GM12874 (cell line): ENCODE measurements around the gene FUBP3.

Experiments used
- TF ChIP-seq, protein P1 (sequence below): IDR thresholded peaks from 2 replicates; pipeline ENCODE4 v1.5.1; 2011; ENCODE audit warnings: low read depth, mild to moderate bottlenecking, control low read depth, low read length, moderate library complexity; ENCODE audit not compliant: insufficient read depth

FUBP3 gene

DNA sequence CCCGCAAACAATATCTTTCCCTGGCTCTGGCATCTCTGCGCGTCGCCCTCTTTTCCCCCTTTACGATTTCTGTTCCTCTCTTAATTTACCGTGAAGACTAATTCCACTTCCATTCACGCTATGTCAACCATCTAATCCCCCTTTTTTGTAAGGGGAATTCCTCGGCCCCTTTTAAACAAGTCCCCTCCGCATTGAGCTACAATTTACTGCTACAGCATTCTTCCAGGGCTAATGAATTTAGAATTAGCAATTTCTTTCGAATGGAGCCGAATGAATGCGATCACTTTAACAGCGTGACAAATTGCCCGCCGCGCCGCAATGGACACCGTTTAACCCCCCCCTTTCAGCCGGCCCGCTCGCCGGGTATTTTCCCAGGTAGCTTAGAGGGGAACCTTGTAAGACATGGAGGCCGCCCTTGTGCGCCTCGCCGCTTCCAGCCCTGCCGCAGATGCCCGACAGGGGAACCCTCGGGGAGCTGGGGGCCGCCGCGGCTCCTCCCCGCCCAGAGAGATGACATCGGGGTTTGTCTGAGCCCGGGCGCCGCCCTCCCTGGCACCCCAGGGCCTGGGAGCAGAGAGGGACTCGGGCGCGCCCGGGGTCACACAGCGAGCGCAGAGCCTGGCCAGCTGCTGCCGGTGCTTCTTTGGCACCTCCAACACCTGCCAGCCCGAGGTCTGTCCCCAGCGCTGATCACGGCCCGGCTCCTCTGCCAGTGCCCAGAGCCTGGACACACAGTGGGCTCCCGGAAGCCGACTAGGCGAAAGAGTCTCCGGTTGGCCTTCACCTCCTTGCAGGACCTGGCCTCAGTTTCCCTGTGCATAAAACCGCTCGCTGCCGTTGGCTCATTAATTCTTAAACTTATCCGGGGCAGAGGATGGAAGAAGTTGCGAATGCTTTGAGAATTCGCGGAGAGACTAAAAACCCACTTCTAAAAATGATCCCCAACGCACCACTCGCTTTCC is 86.3 kb downstream of the FUBP3 start:
- TF ChIP-seq, protein P1, sequence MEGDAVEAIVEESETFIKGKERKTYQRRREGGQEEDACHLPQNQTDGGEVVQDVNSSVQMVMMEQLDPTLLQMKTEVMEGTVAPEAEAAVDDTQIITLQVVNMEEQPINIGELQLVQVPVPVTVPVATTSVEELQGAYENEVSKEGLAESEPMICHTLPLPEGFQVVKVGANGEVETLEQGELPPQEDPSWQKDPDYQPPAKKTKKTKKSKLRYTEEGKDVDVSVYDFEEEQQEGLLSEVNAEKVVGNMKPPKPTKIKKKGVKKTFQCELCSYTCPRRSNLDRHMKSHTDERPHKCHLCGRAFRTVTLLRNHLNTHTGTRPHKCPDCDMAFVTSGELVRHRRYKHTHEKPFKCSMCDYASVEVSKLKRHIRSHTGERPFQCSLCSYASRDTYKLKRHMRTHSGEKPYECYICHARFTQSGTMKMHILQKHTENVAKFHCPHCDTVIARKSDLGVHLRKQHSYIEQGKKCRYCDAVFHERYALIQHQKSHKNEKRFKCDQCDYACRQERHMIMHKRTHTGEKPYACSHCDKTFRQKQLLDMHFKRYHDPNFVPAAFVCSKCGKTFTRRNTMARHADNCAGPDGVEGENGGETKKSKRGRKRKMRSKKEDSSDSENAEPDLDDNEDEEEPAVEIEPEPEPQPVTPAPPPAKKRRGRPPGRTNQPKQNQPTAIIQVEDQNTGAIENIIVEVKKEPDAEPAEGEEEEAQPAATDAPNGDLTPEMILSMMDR = no peak

DNA sequence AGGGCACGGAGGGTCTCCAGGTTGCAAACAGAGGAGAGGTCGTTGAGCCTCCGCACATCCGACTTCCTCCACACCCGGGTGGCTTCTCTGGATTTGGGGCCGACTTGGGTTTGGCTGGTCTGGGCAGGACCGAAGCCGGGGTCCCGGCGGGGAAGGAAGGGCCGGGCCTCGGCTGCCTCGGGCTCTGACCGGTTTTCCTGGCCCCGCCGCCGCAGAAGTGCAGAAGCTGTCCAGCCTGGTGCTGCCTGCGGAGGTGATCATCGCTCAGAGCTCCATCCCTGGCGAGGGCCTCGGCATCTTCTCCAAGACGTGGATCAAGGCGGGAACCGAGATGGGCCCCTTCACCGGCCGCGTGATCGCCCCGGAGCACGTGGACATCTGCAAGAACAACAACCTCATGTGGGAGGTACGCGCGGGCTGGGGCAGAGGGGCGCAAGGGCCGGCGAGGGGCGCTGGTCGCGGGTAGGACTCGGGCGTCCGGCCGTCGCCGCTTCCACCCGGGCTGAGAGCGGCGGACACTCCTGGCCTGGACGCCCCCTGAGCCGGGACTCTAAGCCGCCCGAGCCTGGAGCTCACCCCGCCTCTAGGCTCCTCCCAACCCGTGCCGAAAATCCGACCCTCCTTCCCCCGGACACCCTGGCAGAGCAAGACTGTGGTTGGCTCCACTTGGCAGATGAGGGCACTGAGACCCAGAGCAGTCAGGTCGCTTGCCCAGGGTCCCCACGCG is 87.2 kb downstream of the FUBP3 start:
- TF ChIP-seq, protein P1 = no peak

DNA sequence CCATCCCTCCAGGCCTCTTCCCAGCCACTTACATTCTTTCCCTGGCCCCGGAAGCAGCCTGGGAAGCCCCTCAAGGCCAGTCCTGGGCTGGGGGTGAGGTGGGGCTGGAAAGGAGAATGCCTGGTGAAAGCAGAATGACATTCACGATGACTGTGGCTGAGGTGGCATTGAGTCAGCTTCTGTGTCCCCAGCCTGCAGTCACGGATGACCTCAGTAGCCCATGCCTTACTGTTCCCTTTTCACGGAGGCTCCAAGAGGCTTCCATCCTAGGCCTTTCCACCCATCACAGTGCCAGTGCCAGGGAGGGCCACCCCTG is 87.7 kb downstream of the FUBP3 start:
- TF ChIP-seq, protein P1 = no peak

DNA sequence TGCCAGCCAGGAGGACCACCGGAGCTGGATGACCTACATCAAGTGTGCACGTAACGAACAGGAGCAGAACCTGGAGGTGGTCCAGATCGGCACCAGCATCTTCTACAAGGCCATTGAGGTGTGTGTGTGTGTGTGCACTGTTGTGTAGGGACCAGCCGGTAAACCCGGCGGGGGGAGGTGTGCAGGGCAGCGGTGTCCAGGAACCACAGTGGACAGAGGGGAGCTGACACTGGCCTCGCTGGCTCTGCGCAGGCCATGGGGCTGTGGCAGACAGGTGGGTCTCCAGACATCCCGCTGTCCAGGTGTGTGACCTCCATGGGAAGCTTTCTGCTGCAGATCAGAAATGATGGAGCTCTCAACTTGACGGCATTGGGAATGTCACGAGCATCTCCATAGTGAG is 88.8 kb downstream of the FUBP3 start:
- TF ChIP-seq, protein P1 = no peak

DNA sequence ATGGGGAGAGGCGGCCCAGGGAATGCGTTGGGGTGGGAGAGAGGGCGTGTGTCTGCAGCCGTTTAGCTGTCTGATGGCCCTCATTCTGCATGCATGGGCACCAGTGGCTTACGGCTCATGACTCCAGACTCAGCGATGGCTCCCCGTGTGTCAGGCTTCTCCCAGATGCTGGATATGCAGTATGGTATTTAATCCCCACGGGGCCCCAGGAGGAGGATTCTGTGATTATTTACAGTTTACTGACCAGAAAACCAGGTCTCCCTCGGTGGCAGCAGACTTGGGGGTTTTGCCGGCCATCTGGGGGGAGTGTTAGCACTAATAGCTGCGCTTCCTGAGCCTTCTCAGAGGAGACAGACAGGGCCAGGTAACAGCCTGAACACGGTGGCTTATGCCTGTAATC is 89.3 kb downstream of the FUBP3 start:
- TF ChIP-seq, protein P1 = no peak

DNA sequence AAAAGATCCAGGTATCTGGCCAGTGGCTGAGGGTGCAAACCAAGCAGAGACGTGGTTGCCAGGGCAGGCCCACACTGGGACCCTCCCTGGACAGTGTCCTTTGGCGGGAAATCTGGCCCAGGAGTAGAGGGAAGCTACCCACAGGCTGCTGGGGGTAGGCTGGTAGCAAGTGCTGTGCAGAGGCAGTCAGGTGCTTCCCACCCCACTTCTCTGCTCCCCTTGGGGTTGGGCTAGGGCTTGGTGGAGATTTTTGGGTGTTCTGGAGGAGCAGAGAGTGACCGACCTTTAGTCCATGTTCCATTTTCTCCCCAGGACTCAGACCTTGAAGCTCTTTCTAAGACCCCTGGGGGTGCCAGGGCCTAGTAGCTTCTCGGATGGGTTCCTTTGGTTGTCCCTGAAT is 90.6 kb downstream of the FUBP3 start:
- TF ChIP-seq, protein P1 = no peak

DNA sequence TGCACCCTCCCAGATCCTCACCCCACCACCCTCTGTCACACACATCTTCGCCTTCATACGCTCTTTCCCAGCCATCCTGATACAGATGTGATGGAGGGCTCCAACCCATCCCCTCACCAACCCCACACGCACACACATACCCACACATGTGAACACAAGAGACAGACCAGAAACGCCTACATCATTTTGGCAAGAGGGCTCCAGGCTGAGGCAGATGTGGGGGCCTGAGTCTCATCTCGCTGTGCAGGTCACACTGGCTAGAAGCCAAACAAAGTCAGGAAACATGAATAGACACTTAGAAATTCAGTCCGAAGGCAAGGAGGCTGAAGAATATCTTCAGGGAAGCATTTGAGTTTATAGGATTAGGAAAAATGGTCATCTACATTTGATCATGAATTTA is 91.3 kb downstream of the FUBP3 start:
- TF ChIP-seq, protein P1 = no peak
